G401.6 (cell line): ENCODE results near the gene RNASE11.
A peak's percentile ranks its signal among the peaks of the same experiment; 100 is the strongest.
"Not testable (repeated sequence)": the region's sequence is repeated elsewhere in the genome, so short reads cannot be mapped to it uniquely, and the experiment has no call there.

Experiments used
- FAIRE-seq: peaks from 2 replicates; lab custom pipeline; 2012; peaks lifted over from hg19 to GRCh38; lab: Jason Lieb, UNC

Gene RNASE11

GRCh38 chr14:20587489-20588154, at the start of gene RNASE11:
TSS of gene RNASE11 (minus strand) at chr14:20588001.
- no peak for FAIRE-seq

DNA sequence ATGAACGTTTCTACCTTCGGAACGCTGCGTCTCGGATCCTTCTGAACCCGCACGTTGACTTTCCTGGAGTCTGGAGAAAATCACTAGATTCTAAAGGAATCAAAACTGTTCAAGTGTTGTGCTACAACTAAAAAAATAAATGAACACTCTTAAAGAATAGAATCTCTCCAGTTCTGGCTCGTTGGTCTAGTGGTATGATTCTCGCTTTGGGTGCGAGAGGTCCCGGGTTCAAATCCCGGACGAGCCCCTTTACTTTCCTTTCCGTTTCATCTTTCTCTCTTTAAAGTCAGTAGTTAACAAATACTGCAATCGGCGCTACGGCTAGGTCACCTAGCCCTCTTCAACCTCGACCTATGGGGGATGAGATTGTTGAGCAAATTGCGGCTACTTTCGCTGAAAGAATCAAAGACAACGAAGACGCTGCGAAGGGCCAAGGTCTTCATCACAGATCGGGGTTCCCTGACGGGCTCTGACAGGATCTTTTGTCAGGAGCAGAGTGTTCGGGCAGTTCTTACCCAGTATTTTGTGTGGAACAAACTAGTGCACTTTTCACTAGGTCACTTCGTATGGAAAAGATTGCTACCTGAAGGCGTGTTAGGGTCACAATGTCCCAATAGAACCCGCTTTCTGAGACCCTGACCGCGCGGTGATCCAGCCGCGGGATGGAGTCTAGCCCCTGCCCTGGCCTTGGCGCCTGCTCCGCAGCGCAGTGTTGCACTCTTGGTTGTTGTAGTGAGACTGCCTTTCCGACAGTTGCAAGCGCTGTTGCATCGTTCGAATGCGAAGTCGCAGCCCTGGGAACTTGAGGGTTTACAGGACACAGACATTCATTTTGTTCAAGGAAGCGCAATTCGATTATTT, 45.3 kb upstream of the RNASE11 start:
- peak; percentile 93 for FAIRE-seq

DNA sequence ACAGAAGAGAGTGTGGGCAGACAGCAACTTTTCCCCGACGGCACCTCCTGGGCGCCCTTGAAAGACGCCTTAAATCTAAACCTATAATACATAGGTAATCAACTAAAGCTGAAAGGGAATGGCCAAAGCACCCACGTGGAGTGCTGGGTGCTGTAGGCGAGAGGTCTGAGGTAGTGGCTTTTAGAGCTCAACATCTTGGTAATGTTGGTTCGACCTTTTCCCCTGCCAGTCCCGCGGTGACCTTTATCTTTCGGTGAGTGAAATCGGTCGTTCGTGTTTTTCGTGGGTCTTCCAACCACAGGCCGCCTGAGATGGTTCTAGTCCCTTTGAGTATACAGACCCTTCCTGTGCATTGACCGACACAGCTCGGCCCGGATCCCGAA, 44.6 kb upstream of the RNASE11 start:
- FAIRE-seq = no peak

GRCh38 chr14:20631880-20632389, 44.1 kb upstream of the RNASE11 start:
- FAIRE-seq = no peak

- FAIRE-seq = peak; percentile 90
These were observed 43.5 kb upstream of the RNASE11 start for GRCh38 chr14:20631023-20631879.

DNA sequence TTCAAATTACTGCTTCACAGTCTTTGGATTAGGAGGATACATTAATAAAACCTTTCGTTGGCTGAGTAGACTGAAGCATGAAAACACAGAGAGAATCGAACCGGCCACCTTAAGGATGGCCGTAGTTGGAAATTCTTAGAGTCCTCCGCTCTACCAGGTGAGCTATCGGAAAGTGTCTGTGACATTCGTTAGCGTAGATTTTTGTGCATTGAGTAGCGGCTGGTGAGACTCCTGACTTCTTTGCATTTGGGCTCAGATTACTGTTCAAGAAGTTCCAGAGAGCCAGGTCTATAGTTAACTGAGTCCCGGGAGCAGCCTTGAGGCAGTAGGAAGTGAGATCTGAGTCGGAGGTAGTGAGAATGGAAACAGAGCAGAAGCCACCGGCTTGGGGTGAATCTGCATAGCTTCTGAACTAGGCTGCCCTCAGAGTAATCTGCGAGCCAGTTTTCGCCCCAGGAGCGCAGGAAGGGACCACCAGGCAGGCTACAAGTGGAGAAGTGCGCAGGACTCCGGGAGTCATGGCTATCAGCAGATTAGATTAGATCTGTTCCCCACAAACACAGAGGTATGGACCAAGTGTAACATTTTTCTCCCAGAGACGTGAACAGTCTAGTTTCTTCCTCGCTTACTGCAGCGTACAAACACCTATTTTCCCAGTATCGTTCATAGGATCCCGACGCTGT, 42.7 kb upstream of the RNASE11 start:
- FAIRE-seq = peak; percentile 88

DNA sequence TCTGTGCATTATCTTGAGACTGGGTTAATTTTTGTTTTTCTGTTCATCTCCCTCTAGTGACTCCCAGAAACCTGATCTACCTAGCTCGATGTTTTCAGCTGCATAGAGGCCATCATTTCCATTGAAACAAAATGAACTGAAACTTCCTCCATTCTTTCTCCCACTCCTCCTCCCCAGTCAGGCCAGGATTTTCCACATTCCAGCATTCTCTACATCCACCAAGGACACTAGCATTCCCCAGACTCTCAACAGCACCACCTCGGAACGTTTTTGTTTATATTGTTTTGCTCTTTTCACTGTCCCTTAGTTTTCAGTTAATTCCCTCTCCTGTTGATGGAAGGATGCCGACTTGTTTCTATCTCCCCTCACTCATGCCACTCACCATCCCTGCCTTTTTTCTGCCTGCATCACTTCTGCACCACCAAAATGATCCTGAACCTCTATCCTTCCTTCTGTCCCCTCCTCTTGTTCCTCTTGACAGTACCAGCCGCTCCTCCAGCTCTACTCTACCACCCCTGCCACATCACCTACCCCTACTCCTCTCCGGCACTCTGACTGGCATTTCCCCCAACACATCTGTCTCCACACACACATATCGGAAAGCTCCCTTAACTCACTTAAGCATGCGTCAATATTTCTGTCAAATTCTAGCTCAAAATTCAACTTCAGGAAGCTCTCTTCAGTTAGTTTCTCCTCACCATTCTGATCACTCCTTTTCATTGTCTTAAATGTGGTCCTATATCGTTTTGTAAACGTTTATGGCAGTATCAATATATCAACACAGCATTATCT, 40.5 kb upstream of the RNASE11 start:
- FAIRE-seq = no peak

DNA sequence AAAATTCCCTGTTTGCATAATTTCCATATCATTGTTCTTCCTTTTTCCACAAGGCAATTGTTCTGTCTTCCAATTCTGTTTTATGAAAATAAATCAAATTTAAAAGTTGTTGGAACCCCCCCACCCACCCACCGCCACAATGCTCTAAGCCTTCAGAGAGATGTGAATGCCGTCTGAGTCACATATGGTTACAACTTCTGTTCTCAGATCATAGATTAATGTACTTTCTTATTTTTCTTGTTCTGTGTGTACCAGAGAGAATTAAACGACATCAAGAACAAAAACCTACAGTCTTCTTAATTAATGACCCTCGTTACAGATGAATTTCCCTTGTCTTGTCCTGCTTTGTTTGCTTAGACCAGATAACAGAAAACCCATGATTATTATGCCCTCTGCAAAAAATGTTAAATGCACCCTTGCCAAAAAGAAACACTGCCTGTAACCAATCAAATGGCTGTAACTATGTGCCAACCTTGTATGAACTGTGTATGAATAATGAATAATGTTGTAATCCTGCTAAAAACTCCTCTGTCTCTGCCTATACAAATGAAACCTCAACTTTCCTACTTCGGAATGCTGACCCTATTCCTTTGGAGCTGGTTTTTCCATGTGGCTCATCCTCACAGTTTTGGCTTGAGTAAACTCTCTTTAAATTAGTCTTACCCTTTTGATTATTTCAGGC, 39.7 kb upstream of the RNASE11 start:
- no peak for FAIRE-seq

DNA sequence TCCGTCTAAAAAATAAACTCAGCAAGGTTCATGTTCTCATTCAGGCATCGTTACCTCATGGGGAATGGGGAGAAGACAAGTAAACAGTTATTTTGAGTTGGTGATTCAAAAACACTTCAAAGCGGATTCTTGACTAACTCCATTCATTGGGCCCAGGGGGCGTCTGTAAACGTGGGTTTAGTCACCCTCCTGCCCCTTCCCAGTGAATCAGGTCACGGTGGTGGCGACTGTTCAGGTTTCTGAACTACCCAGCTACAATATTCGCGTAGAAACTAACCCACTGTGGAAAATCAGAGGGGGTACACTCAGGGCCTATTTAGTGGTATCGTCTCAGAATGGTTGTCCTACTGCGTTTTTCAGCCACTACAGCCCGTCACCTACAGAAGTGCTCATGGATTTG, 38.5 kb upstream of the RNASE11 start:
- FAIRE-seq = no peak

DNA sequence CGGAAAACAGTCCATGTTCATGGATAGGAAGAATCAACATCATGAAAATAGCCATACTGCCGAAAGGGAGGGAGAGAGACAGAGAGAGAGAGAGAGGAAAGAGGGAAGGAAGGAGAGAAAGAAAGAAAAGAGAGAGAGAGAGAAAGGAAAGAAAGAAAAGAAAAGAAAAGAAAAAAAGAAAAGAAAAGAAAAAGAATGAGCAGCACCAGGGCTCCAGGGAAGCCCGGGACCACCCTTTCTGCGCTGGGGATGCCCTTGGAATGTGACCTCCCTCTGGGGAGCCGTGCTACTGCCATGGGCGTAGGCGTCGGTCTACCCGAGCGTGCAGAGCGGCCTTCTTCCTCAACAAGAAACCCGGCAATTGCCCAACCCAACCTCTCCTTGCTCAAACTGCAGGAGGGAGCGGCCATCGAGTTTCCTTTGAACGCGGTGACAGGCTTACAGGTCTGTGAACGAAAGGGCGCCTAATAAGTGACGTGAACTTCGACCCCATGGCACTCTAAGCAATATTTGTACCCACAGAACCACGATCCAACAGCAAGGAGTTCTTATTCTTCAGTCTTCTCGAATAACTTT, 36.8 kb upstream of the RNASE11 start:
- peak; percentile 11 for FAIRE-seq

- no peak for FAIRE-seq
These were observed 36.0 kb upstream of the RNASE11 start for GRCh38 chr14:20623798-20624197.

DNA sequence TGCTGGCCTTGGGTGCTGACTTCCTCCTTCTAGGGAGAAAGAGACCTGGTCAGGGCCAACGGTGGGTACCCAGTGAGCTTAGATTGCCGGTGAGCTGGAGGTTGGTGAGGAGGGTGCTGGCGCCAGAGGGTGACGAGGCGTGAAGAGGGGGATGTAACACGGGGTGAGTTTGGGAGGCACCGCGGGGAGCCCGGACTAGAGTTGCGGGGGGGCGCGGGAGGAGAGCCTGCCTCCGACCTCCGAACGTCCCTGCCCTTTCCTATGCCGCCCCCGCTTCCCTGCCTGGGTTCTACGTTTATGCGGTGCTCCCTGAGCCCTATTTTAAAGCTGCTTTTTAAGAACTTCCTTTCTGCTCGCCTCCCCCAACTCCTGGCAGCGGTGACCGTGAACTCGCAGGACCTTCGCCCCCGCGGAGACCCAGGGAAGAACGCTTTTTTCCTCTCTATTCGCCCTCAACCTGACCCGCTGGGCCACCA, 35.1 kb upstream of the RNASE11 start:
- FAIRE-seq = no peak

GRCh38 chr14:20620798-20621478, 33.1 kb upstream of the RNASE11 start:
- FAIRE-seq = no peak

- FAIRE-seq = not testable (repeated sequence)
These were observed 31.9 kb upstream of the RNASE11 start for GRCh38 chr14:20619688-20620087.

DNA sequence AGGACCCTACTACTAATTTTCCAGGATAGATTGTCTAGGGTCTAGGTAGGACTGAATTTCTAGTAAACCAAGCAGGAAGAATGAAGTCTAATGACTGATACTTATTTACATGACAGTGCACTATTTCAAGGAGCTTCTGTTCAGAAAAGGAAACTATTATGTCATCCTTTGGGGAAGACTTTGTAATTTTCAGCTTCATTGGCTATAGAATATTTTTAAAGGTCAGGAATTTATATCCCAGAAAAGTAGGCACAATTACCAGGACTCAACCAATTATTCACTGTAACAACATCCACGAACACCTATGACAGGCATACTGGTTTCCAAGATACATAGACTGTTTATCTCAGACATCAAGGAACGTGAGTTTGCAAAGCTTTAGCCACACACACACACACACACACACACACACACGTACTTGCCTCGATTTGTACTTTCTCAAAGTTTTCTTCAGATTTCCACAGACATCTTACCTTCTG, 30.5 kb upstream of the RNASE11 start:
- FAIRE-seq = no peak

DNA sequence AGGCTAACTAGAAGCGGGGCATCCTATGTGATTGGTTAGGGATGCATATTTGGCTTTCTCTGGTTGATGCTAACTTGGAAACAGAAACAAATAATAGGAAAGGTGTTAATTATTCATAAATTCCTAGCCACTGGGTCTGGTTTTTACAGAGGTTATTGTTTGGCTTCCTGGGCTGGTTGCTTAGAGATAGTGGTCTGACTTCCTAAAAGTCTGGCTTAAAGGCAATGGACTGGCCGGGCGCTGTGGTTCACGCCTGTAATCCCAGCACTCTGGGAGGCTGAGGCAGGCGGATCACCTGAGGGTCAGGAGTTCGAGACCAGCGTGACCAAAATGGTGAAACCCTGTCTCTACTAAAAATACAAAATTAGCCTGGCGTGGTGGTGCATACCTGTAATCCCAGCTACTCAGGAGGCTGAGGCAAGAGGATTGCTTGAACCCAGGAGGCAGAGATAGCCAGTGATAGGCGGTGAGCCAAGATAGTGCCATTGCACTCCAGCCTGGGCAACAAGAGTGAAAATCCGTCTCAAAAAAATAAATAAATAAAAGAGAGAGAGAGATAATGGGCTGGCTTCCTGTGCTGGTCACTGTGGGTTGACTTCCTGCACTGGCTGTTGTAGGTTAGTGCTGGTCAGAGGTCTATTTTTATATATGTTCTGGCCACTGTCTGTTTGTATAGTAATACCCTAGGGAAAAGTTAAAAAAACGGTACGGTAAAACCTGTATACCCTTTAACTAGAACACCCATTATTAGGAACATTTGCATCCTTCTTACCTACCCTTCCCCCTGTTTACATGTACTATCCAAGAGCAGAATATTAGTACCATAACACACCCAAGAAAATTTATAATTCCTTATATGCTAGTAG, 29.6 kb upstream of the RNASE11 start:
- no peak for FAIRE-seq

GRCh38 chr14:20615996-20616395, 28.2 kb upstream of the RNASE11 start:
- FAIRE-seq = no peak
